SW 1271 (cell line): ENCODE data around the gene JPT1.
"Not testable (repeated sequence)": the region's sequence is repeated elsewhere in the genome, so short reads cannot be mapped to it uniquely, and the experiment has no call there.

Experiments used
- DNase-seq, 2 experiments: peaks; one replicate each; lab custom pipeline; 2025; lab: John Stamatoyannopoulos, UW

JPT1 gene

GRCh38 chr17:75158480-75158879 is 4.2 kb upstream of the JPT1 start:
- DNase-seq, result not testable (repeated sequence)

GRCh38 chr17:75155191-75155601 is 884 bp upstream of the JPT1 start:
- DNase-seq, result no peak

- no peak for DNase-seq
These were observed 525 bp downstream of the JPT1 start for GRCh38 chr17:75153780-75154194.

- peak; percentile 37 to 45 for DNase-seq
These were observed 1.2 kb downstream of the JPT1 start for GRCh38 chr17:75152922-75153779.

GRCh38 chr17:75152523-75152921 is 1.8 kb downstream of the JPT1 start:
- DNase-seq, result no peak

GRCh38 chr17:75151930-75152329 is 2.4 kb downstream of the JPT1 start:
- DNase-seq, result no peak

GRCh38 chr17:75147878-75148546 is 6.3 kb downstream of the JPT1 start:
- no peak for DNase-seq

GRCh38 chr17:75146592-75146991 is 7.7 kb downstream of the JPT1 start:
- no peak for DNase-seq

- DNase-seq, result no peak
These were observed 9.3 kb downstream of the JPT1 start for GRCh38 chr17:75144816-75145512.

- DNase-seq, result no peak
These were observed 11.9 kb downstream of the JPT1 start for GRCh38 chr17:75142236-75142971.

GRCh38 chr17:75138519-75138918 is 15.8 kb downstream of the JPT1 start:
- no peak for DNase-seq

GRCh38 chr17:75137762-75138161 is 16.6 kb downstream of the JPT1 start:
- not testable (repeated sequence) for DNase-seq

GRCh38 chr17:75135946-75136345 is 18.4 kb downstream of the JPT1 start:
- DNase-seq, result no peak

GRCh38 chr17:75135452-75135851 is 18.9 kb downstream of the JPT1 start:
- DNase-seq, result no peak

- not testable (repeated sequence) for DNase-seq
These were observed 20.5 kb downstream of the JPT1 start for GRCh38 chr17:75133607-75134347.

GRCh38 chr17:75133001-75133400 is 21.3 kb downstream of the JPT1 start:
- DNase-seq, result no peak

- not testable (repeated sequence) for DNase-seq
These were observed 22.0 kb downstream of the JPT1 start for GRCh38 chr17:75132018-75133000.

GRCh38 chr17:75131278-75132017 is 22.9 kb downstream of the JPT1 start, which contains the start of gene NT5C:
Gene NT5C, minus strand, starts transcription at chr17:75131742. Its CDS starts 35 bp downstream, at chr17:75131707.
- peak; percentile 53 to 69 for DNase-seq

- DNase-seq, result peak in 1 of 2 experiments; percentile 56
These were observed 23.6 kb downstream of the JPT1 start for GRCh38 chr17:75130632-75131277.
